ENCODE measurements around the gene KISS1R. TPM values are rescaled to one million over a fixed set of nuclear protein-coding genes. Genes with fewer than 3 reads are reported as not detected.
A peak's percentile ranks its signal among the peaks of the same experiment; 100 is the strongest.

KISS1R gene
- total RNA-seq, 3 donors from 2014 or later = 0.15 to 0.33 TPM; not detected in 1

GRCh38 chr19:907183-907853, 9.8 kb upstream of the KISS1R start:
- no peaks in the 10 kb centered on the region for H3K27me3 ChIP-seq
- peaks cover 0 to 6% of the 10 kb centered on the region in 2 donors for H3K4me1 ChIP-seq
- intact Hi-C loops (cut with DNase I; ENCODE audit: low total_unique reads) = no loop called here
- no peak overlapping the region for H3K4me3 ChIP-seq
- H3K9me3 ChIP-seq = no peaks in the 10 kb centered on the region
- TF ChIP-seq POLR2AphosphoS5 (IDR thresholded peaks at IDR 0.05) (no peak), POLR2A (IDR thresholded peaks at IDR 0.05) (no peak)
- TF ChIP-seq, protein P1, sequence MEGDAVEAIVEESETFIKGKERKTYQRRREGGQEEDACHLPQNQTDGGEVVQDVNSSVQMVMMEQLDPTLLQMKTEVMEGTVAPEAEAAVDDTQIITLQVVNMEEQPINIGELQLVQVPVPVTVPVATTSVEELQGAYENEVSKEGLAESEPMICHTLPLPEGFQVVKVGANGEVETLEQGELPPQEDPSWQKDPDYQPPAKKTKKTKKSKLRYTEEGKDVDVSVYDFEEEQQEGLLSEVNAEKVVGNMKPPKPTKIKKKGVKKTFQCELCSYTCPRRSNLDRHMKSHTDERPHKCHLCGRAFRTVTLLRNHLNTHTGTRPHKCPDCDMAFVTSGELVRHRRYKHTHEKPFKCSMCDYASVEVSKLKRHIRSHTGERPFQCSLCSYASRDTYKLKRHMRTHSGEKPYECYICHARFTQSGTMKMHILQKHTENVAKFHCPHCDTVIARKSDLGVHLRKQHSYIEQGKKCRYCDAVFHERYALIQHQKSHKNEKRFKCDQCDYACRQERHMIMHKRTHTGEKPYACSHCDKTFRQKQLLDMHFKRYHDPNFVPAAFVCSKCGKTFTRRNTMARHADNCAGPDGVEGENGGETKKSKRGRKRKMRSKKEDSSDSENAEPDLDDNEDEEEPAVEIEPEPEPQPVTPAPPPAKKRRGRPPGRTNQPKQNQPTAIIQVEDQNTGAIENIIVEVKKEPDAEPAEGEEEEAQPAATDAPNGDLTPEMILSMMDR (IDR thresholded peaks at IDR 0.05) = no peak
- no peaks in the 10 kb centered on the region for H3K36me3 ChIP-seq
- no peak for DNase-seq (ENCODE audit: low spot score in 2 of 2)
- H3K27ac ChIP-seq = peak overlapping the region in 1 of 2 donors; percentile 3

DNA sequence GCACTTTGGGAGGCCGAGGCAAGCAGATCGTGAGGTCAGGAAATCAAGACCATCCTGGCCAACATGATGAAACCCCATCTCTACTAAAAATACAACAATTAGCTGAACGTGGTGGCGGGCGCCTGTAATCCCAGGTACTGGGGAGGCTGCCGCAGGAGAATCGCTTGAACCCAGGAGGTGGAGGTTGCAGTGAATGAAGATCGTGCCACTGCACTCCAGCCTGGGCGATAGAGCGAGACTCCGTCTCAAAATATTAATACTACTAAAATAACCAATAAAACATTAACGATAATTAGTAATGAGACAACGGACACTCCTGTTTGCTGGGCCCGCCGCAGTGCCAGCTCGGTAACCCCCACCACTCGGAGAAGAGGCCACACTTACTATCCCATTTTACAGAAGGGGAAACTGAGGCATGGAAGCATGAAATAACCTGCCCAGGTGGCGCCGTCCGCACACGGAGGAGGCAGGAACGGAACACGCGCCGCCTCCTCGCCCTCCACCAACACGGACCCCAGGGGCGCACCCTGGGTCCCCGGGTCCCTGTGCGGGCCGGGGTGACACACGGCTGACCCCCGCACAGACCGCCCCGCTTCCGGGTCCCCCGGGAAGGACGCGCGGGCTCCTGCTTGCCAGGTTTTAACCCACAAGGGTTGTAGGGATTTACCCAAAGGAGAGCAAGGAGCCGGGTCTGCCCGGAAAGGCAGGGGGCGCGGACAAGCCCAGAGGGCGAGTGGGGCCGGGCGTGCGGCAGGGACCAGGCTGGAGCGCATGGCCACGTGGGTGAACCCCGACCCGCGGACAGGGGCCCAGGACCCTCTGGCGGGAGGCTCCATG, 5.7 kb upstream of the KISS1R start:
- TF ChIP-seq POLR2AphosphoS5 (IDR thresholded peaks at IDR 0.05) (no peak), POLR2A (IDR thresholded peaks at IDR 0.05) (no peak)
- TF ChIP-seq, protein P1 (IDR thresholded peaks at IDR 0.05) = no peak
- Histone ChIP-seq H3K9me3 (no peaks in the 10 kb centered on the region), H3K4me3 (peak overlapping the region in 1 of 3 donors; percentile 98), H3K36me3 (no peaks in the 10 kb centered on the region), H3K4me1 (peaks cover 3 to 6% of the 10 kb centered on the region in 2 donors), H3K27ac (peak overlapping the region; percentile 96 to 98), H3K27me3 (no peaks in the 10 kb centered on the region)
- intact Hi-C loops (cut with DNase I; ENCODE audit: low total_unique reads) = no loop called here
- no peak for DNase-seq (ENCODE audit: low spot score in 2 of 2)

GRCh38 chr19:912181-913079, 4.7 kb upstream of the KISS1R start:
- peak overlapping the region; percentile 96 to 98 for H3K27ac ChIP-seq
- TF ChIP-seq, protein P1 (IDR thresholded peaks at IDR 0.05) = no peak
- TF ChIP-seq POLR2A (IDR thresholded peaks at IDR 0.05) (no peak), POLR2AphosphoS5 (IDR thresholded peaks at IDR 0.05) (no peak)
- intact Hi-C loops (cut with DNase I; ENCODE audit: low total_unique reads) = no loop called here

GRCh38 chr19:913080-913748, 3.9 kb upstream of the KISS1R start, which contains the start of gene R3HDM4:
Gene R3HDM4 (minus strand): TSS chr19:913219. CDS start chr19:913157, 62 bp downstream.
- intact Hi-C loops (cut with DNase I; ENCODE audit: low total_unique reads) = no loop called here
- Histone ChIP-seq H3K4me1 (peaks cover 3 to 16% of the 10 kb centered on the region in 2 donors), H3K36me3 (no peaks in the 10 kb centered on the region), H3K9me3 (no peaks in the 10 kb centered on the region), H3K27ac (peak within 1 kb of the TSS; percentile 96 to 98), H3K4me3 (peak within 1 kb of the TSS; percentile 80 to 98 (median 85)), H3K27me3 (peaks cover 5 to 8% of the 10 kb centered on the region in 2 donors)
- DNase-seq (ENCODE audit: low spot score in 2 of 2) = peak; percentile 76 to 84
- TF ChIP-seq POLR2A (IDR thresholded peaks at IDR 0.05) (no peak), POLR2AphosphoS5 (IDR thresholded peaks at IDR 0.05) (peak; percentile 35 to 72 (median 39))
- TF ChIP-seq, protein P1 (IDR thresholded peaks at IDR 0.05) = no peak

More at GRCh38 chr19:912181-913079, 4.7 kb upstream of the KISS1R start:
- peak overlapping the region; percentile 80 to 98 (median 85) for H3K4me3 ChIP-seq
- DNase-seq (ENCODE audit: low spot score in 2 of 2) = peak in 1 of 2 donors; percentile 41
- H3K36me3 ChIP-seq = no peaks in the 10 kb centered on the region
- no peaks in the 10 kb centered on the region for H3K9me3 ChIP-seq
- peaks cover 0 to 6% of the 10 kb centered on the region in 2 donors for H3K27me3 ChIP-seq
- peaks cover 3 to 8% of the 10 kb centered on the region in 2 donors for H3K4me1 ChIP-seq
